Endothelial cell (in vitro differentiated cells): Measurements from ENCODE around the gene TNFAIP2. TPM values are rescaled to one million over a fixed set of nuclear protein-coding genes. Genes with fewer than 3 reads are reported as not detected.

ENCODE experiments used
- DNase-seq: peaks from one replicate; pipeline ENCODE4 v3.0.0; 2021; ENCODE audit warnings: low spot score
- H3K27ac Mint-ChIP-seq: one replicate; pipeline ENCODE4 v1.8.0; 2021; ENCODE audit warnings: mixed read lengths, inconsistent platforms; ENCODE audit not compliant: unreplicated experiment
- H3K27me3 Mint-ChIP-seq: one replicate; pipeline ENCODE4 v1.8.0; 2021; ENCODE audit warnings: mild to moderate bottlenecking, moderate library complexity, mixed read lengths, inconsistent platforms; ENCODE audit not compliant: unreplicated experiment
- H3K36me3 Mint-ChIP-seq: one replicate; pipeline ENCODE4 v1.8.0; 2021; ENCODE audit warnings: mild to moderate bottlenecking, low read depth, mixed read lengths, inconsistent platforms; ENCODE audit not compliant: unreplicated experiment
- H3K4me1 Mint-ChIP-seq: one replicate; pipeline ENCODE4 v1.8.0; 2021; ENCODE audit warnings: mild to moderate bottlenecking, mixed read lengths, inconsistent platforms; ENCODE audit not compliant: unreplicated experiment
- H3K4me3 Mint-ChIP-seq: one replicate; pipeline ENCODE4 v1.8.0; 2021; ENCODE audit warnings: mild to moderate bottlenecking, mixed read lengths, inconsistent platforms; ENCODE audit not compliant: unreplicated experiment
- H3K9me3 Mint-ChIP-seq: one replicate; pipeline ENCODE4 v1.8.0; 2021; ENCODE audit warnings: mixed read lengths, inconsistent platforms; ENCODE audit not compliant: unreplicated experiment
- CTCF ChIP-seq: fragments of 200-600 bp; sonication (generic); IDR thresholded peaks from one replicate; pipeline ENCODE4 v1.5.0; 2021; ENCODE audit warnings: antibody characterized with exemption; ENCODE audit not compliant: unreplicated experiment
- total RNA-seq: library from RNA; stranded (reverse); fragmentation: NEBNext Ultra II Directional; extraction: Animal tissue kit (Norgen Biotek cat#: 25700); gene quantifications from one replicate; pipeline ENCODE4 v1.2.1, GENCODE V29; 2021; ENCODE audit not compliant: unreplicated experiment

TNFAIP2 gene
- total RNA-seq, 1 donor from 2014 or later = 163 TPM

- Mint-ChIP-seq H3K4me3 (peak overlapping the region; percentile 32), H3K9me3 (no peaks in the 10 kb centered on the region), H3K27ac (no peak overlapping the region), H3K4me1 (peaks cover 7% of the 10 kb centered on the region), H3K36me3 (no peaks in the 10 kb centered on the region), H3K27me3 (peaks cover 20% of the 10 kb centered on the region)
- DNase-seq = no peak
- TF ChIP-seq CTCF = no peak
These were observed 21.9 kb upstream of the TNFAIP2 start for GRCh38 chr14:103101257-103101962.

- Mint-ChIP-seq H3K27me3 (peaks cover 16% of the 10 kb centered on the region), H3K36me3 (no peaks in the 10 kb centered on the region), H3K27ac (no peak overlapping the region), H3K4me3 (no peak overlapping the region), H3K4me1 (peaks cover 7% of the 10 kb centered on the region), H3K9me3 (no peaks in the 10 kb centered on the region)
- no peak for DNase-seq
- no peak for TF ChIP-seq CTCF
These were observed 21.1 kb upstream of the TNFAIP2 start for GRCh38 chr14:103101963-103102688.

GRCh38 chr14:103102689-103103260 lies 20.5 kb upstream of the TNFAIP2 start:
- Mint-ChIP-seq H3K36me3 (no peaks in the 10 kb centered on the region), H3K4me1 (peaks cover 7% of the 10 kb centered on the region), H3K4me3 (no peak overlapping the region), H3K27ac (no peak overlapping the region), H3K9me3 (no peaks in the 10 kb centered on the region), H3K27me3 (peaks cover 16% of the 10 kb centered on the region)
- no peak for TF ChIP-seq CTCF
- DNase-seq = no peak

- Mint-ChIP-seq H3K27ac (no peak overlapping the region), H3K4me3 (no peak overlapping the region), H3K9me3 (no peaks in the 10 kb centered on the region), H3K27me3 (peaks cover 16% of the 10 kb centered on the region), H3K4me1 (peaks cover 7% of the 10 kb centered on the region), H3K36me3 (no peaks in the 10 kb centered on the region)
- TF ChIP-seq CTCF = no peak
- no peak for DNase-seq
These were observed 19.5 kb upstream of the TNFAIP2 start for GRCh38 chr14:103103461-103104388.
